HepG2 (cell line): Measurements from ENCODE around the gene FAM177B. TPM values are rescaled to one million over a fixed set of nuclear protein-coding genes. Genes with fewer than 3 reads are reported as not detected.

Experiments used
- ATAC-seq: fragments of 200-7000 bp; cut with Tn5 transposase; 3 replicates; pipeline ENCODE4 v1.9.1; 2020; ENCODE audit warnings: mild to moderate bottlenecking, moderate library complexity
- BruUV-seq: library from RNA; stranded (reverse); fragments of 400-500 nt; replicated peaks from 2 replicates; lab custom pipeline; 2021; lab: Mats Ljungman, UMichigan
- CTCF ChIA-PET: fragments of 300-600 bp; formaldehyde crosslinking; extraction: SDS; loops from one replicate; lab custom pipeline; 2021; ENCODE audit warnings: low total read pairs, inconsistent platforms, low intra/inter-chr PET ratio; lab: Yijun Ruan, JAX
- POLR2A ChIA-PET: fragments of 350-600 bp; sonication (Branson Sonifier 250); formaldehyde crosslinking; loops from one replicate; lab custom pipeline; 2020; ENCODE audit warnings: antibody characterized with exemption, inconsistent platforms; lab: Yijun Ruan, JAX
- DNase-seq: peaks from one replicate; pipeline ENCODE4 v3.0.0-alpha.2; 2015; ENCODE audit warnings: low spot score
- FAIRE-seq: peaks from 3 replicates; lab custom pipeline; 2011; peaks lifted over from hg19 to GRCh38; lab: Jason Lieb, UNC
- H2AFZ ChIP-seq: one replicate; pipeline ENCODE4 v1.6.1; 2011; ENCODE audit warnings: low read length, inconsistent platforms
- H3K27ac ChIP-seq: fragments of 300-600 bp; 3 replicates; pipeline ENCODE4 v1.8.0; 2011; ENCODE audit warnings: mixed run types, mild to moderate bottlenecking, mixed read lengths, low read length, inconsistent platforms; ENCODE audit not compliant: insufficient read depth; ENCODE audit errors: extremely low read length
- H3K27me3 ChIP-seq, 2 experiments: fragments of 200-600 bp in 1 of 2; 2 replicates in 1 of 2; 3 replicates in 1 of 2; pipeline versions ENCODE4 v1.6.0 to v1.8.0; 2011; ENCODE audit warnings: low read length in 2 of 2, mild to moderate bottlenecking in 2 of 2, moderate library complexity in 2 of 2, inconsistent platforms in 1 of 2; ENCODE audit not compliant: insufficient read depth in 2 of 2, control insufficient read depth in 1 of 2
- H3K36me3 ChIP-seq, 2 experiments: fragments of 200-600 bp in 1 of 2; replicated peaks in 1 of 2; 2 replicates in 1 of 2; 3 replicates in 1 of 2; pipeline versions ENCODE4 v1.5.1 to v1.8.0; 2011; ENCODE audit warnings: low read length in 2 of 2, inconsistent platforms in 1 of 2; ENCODE audit not compliant: insufficient read depth in 2 of 2, control insufficient read depth in 1 of 2
- H3K4me1 ChIP-seq: 2 replicates; pipeline ENCODE4 v1.5.1; 2012; ENCODE audit warnings: low read length, inconsistent platforms; ENCODE audit not compliant: insufficient read depth
- H3K4me2 ChIP-seq: 2 replicates; pipeline ENCODE4 v1.6.0; 2011; ENCODE audit warnings: low read depth, low read length, inconsistent platforms
- H3K4me3 ChIP-seq, 3 experiments: fragments of 200-600 bp in 1 of 3; sonication (generic), shearing (Covaris generic) in 1 of 3; replicated peaks in 1 of 3; 2 replicates each; pipeline ENCODE4 v1.5.1; 2011 to 2016; ENCODE audit warnings: low read length in 3 of 3, inconsistent platforms in 2 of 3, low read depth in 2 of 3, mild to moderate bottlenecking in 2 of 3, control low read depth in 1 of 3, mixed read lengths in 1 of 3; ENCODE audit not compliant: insufficient read depth in 1 of 3
- H3K79me2 ChIP-seq: one replicate; pipeline ENCODE4 v1.6.1; 2011; ENCODE audit warnings: low read length, inconsistent platforms; ENCODE audit not compliant: insufficient read depth
- H3K9ac ChIP-seq: 2 replicates; pipeline ENCODE4 v1.6.0; 2011; ENCODE audit warnings: mild to moderate bottlenecking, low read depth, low read length, inconsistent platforms; ENCODE audit not compliant: insufficient read depth
- H3K9me3 ChIP-seq: 2 replicates; pipeline ENCODE4 v1.5.1; 2012; ENCODE audit warnings: mild to moderate bottlenecking, low read length
- H4K20me1 ChIP-seq: 2 replicates; pipeline ENCODE4 v1.6.0; 2011; ENCODE audit warnings: inconsistent platforms, mild to moderate bottlenecking, low read length, moderate library complexity; ENCODE audit not compliant: insufficient read depth
- HOXA7 ChIP-seq: sonication (generic); formaldehyde crosslinking; IDR thresholded peaks from 2 replicates; pipeline ENCODE4 v1.8.1; 2022; ENCODE audit warnings: mild to moderate bottlenecking, missing genetic modification reagents, moderate library complexity
- ZNF646 ChIP-seq: sonication (generic); formaldehyde crosslinking; IDR thresholded peaks from 2 replicates; pipeline ENCODE4 v1.9.0; 2021; ENCODE audit warnings: mild to moderate bottlenecking, missing genetic modification reagents
- WGBS: methylation state at CpG from one replicate; pipeline ENCODE4 v1.1.6; 2017; ENCODE audit warnings: low lambda C conversion rate; 5-methylcytosine and 5-hydroxymethylcytosine counted together
- in situ Hi-C: cut with HindIII; loops from 2 replicates; pipeline ENCODE4 v1.10.0; 2017; ENCODE audit warnings: low pct_unique_long_range_greater_than_20kb; ENCODE audit not compliant: extremely low pct_ligation_motif_present
- intact Hi-C: fragments of 100-400 bp; cut with micrococcal nuclease; formaldehyde crosslinking; loops from one replicate; pipeline ENCODE4 v1.10.0; 2022; ENCODE audit not compliant: unreplicated experiment
- polyA plus RNA-seq, 8 experiments: library from polyadenylated mRNA; depleted of rRNA in 3 of 8; stranded (reverse) in 7 of 8; unstranded in 1 of 8; fragments of >200 nt; fragmentation: Illumina TruSeq in 4 of 8; extraction: Trizol in 4 of 8; gene quantifications; 2 replicates each; pipeline versions ENCODE4 v1.2.1 to v1.2.3, GENCODE V29; 2011 to 2016; ENCODE audit warnings: low read depth in 4 of 8, missing spikeins in 1 of 8, mixed read lengths in 1 of 8; ENCODE audit not compliant: insufficient read depth in 1 of 8
- total RNA-seq, 5 experiments: library from RNA; depleted of rRNA; stranded (reverse); fragments of >200 nt; fragmentation: Illumina TruSeq; extraction: Trizol; gene quantifications; 2 replicates each; pipeline ENCODE4 v1.2.3, GENCODE V29; 2016; ENCODE audit warnings: low read depth in 1 of 5

FAM177B gene
- total and polyA plus RNA-seq, 2 of the 13 experiments (the other 11 are each of a cell fraction or from before 2014, with no cell fraction given): 0.05 TPM; not detected in 1

- Histone ChIP-seq H3K9ac (no peak overlapping the region), H3K27me3 (no peaks in the 10 kb centered on the region; a peak in 2 of 5 replicates), H4K20me1 (no peaks in the 10 kb centered on the region), H3K4me2 (no peak overlapping the region), H3K4me1 (peaks cover 27% of the 10 kb centered on the region), H2AFZ (no peak overlapping the region), H3K4me3 (no peak overlapping the region; a peak in 1 of 6 replicates), H3K79me2 (peaks cover 51% of the 10 kb centered on the region), H3K9me3 (no peaks in the 10 kb centered on the region), H3K36me3 (no peaks in the 10 kb centered on the region), H3K27ac (no peak overlapping the region)
- no peak for FAIRE-seq
- no peak for DNase-seq
- in situ Hi-C loops: loop anchor here (10.0 kb wide), 1 partner anchor 245 kb away; no protein-coding TSS in a partner anchor
- BruUV-seq: no TSS peak
- intact Hi-C loops: no loop called here
- ATAC-seq: no peak
- TF ChIP-seq ZNF646 (CRISPR knock-in tag) (no peak), HOXA7 (no peak)
- CTCF ChIA-PET: no interaction called here
- POLR2A ChIA-PET: no interaction called here
- 97% methylated on average over 5 of the region's 5 CpGs for WGBS
These were observed 27.3 kb upstream of the FAM177B start for GRCh38 chr1:222709700-222710153.
